ENCODE data around the gene CATSPER1.

CATSPER1 gene

GRCh38 chr11:66003291-66003690 is 23.0 kb downstream of the CATSPER1 start:
- in situ Hi-C loops (cut with MboI; ENCODE audit: low sequenced_read_pairs): no loop called here

- in situ Hi-C loops (cut with MboI; ENCODE audit: low sequenced_read_pairs): no loop called here
These were observed 23.5 kb downstream of the CATSPER1 start for GRCh38 chr11:66002648-66003225.

GRCh38 chr11:66001942-66002647 is 24.2 kb downstream of the CATSPER1 start, which contains the start of the genes BANF1 and EIF1AD:
Gene BANF1, plus strand, starts transcription at chr11:66002503. Its CDS starts 748 bp downstream, at chr11:66003251.
Gene EIF1AD, minus strand, starts transcription at chr11:66002157. Its CDS starts 1,768 bp downstream, at chr11:66000389.
- in situ Hi-C loops (cut with MboI; ENCODE audit: low sequenced_read_pairs): no loop called here

- in situ Hi-C loops (cut with MboI; ENCODE audit: low sequenced_read_pairs): loop anchor here (25.0 kb wide), 2 partner anchors 110 to 285 kb away; partner anchors contain the start of genes CCDC85B, CTSW, FIBP and KAT5
These were observed 29.0 kb downstream of the CATSPER1 start for GRCh38 chr11:65997286-65997685.

- in situ Hi-C loops (cut with MboI; ENCODE audit: low sequenced_read_pairs): loop anchor here (25.0 kb wide), 2 partner anchors 105 to 280 kb away; partner anchors contain the start of genes CCDC85B, CTSW, FIBP and KAT5
These were observed 34.2 kb downstream of the CATSPER1 start for GRCh38 chr11:65992056-65992455.

- in situ Hi-C loops (cut with MboI; ENCODE audit: low sequenced_read_pairs): loop anchor here (25.0 kb wide), 2 partner anchors 102 to 277 kb away; partner anchors contain the start of genes CCDC85B, CTSW, FIBP and KAT5
These were observed 37.3 kb downstream of the CATSPER1 start for GRCh38 chr11:65988791-65989592.

- in situ Hi-C loops (cut with MboI; ENCODE audit: low sequenced_read_pairs): loop anchor here (25.0 kb wide), 2 partner anchors 100 to 275 kb away; partner anchors contain the start of genes CCDC85B, CTSW, FIBP and KAT5
These were observed 38.9 kb downstream of the CATSPER1 start for GRCh38 chr11:65987336-65987735.

GRCh38 chr11:65983589-65983987 is 42.7 kb downstream of the CATSPER1 start:
- in situ Hi-C loops (cut with MboI; ENCODE audit: low sequenced_read_pairs): loop anchor here (25.0 kb wide), 2 partner anchors 96 to 271 kb away; partner anchors contain the start of genes CCDC85B, CTSW, FIBP and KAT5

- in situ Hi-C loops (cut with MboI; ENCODE audit: low sequenced_read_pairs): loop anchor here (25.0 kb wide), 2 partner anchors 96 to 271 kb away; partner anchors contain the start of genes CCDC85B, CTSW, FIBP and KAT5
These were observed 43.3 kb downstream of the CATSPER1 start for GRCh38 chr11:65982824-65983588.

GRCh38 chr11:65981972-65982823 is 44.1 kb downstream of the CATSPER1 start:
- in situ Hi-C loops (cut with MboI; ENCODE audit: low sequenced_read_pairs): loop anchor here (25.0 kb wide), 2 partner anchors 95 to 270 kb away; partner anchors contain the start of genes CCDC85B, CTSW, FIBP and KAT5

- in situ Hi-C loops (cut with MboI; ENCODE audit: low sequenced_read_pairs): loop anchor here (25.0 kb wide), 2 partner anchors 94 to 269 kb away; partner anchors contain the start of genes CCDC85B, CTSW, FIBP and KAT5
These were observed 45.1 kb downstream of the CATSPER1 start for GRCh38 chr11:65981101-65981740.

- in situ Hi-C loops (cut with MboI; ENCODE audit: low sequenced_read_pairs): loop anchor here (25.0 kb wide), 2 partner anchors 92 to 267 kb away; partner anchors contain the start of genes CCDC85B, CTSW, FIBP and KAT5
These were observed 47.0 kb downstream of the CATSPER1 start for GRCh38 chr11:65979261-65979759.

GRCh38 chr11:65978391-65979238 is 47.7 kb downstream of the CATSPER1 start:
- in situ Hi-C loops (cut with MboI; ENCODE audit: low sequenced_read_pairs): loop anchor here (25.0 kb wide), 2 partner anchors 91 to 266 kb away; partner anchors contain the start of genes CCDC85B, CTSW, FIBP and KAT5

- in situ Hi-C loops (cut with MboI; ENCODE audit: low sequenced_read_pairs): loop anchor here (25.0 kb wide), 2 partner anchors 91 to 266 kb away; partner anchors contain the start of genes CCDC85B, CTSW, FIBP and KAT5
These were observed 48.5 kb downstream of the CATSPER1 start for GRCh38 chr11:65977621-65978390.

- in situ Hi-C loops (cut with MboI; ENCODE audit: low sequenced_read_pairs): loop anchor here (25.0 kb wide), 2 partner anchors 89 to 264 kb away; partner anchors contain the start of genes CCDC85B, CTSW, FIBP and KAT5
These were observed 49.8 kb downstream of the CATSPER1 start for GRCh38 chr11:65976216-65977176.

Data from HL-60/S4 treated with phorbol 12-myristate 13-acetate at 8.2 ng/mL for 4 days and 3 days (cell line).